ENCODE measurements around the gene KCNQ1. TPM values are rescaled to one million over a fixed set of nuclear protein-coding genes. Genes with fewer than 3 reads are reported as not detected.

The KCNQ1 gene
- total and polyA plus RNA-seq, 8 donors: 14.0 to 61.1 (median 46.7) TPM

- no peak for FAIRE-seq
- TF ChIP-seq CTCF (IDR thresholded peaks at IDR 0.05): no peak
- intact Hi-C loops (cut with DNase I): no loop called here
- H3K4me3 ChIP-seq: no peak overlapping the region
- no peaks in the 10 kb centered on the region for H3K9me3 ChIP-seq
- ATAC-seq: no peak
- WGBS, 2 donors: 94 to 95% methylated on average over 17 of the region's 17 CpGs
- H3K27me3 ChIP-seq: no peaks in the 10 kb centered on the region
- no peaks in the 10 kb centered on the region for H3K36me3 ChIP-seq
- no peaks in the 10 kb centered on the region for H3K4me1 ChIP-seq
- DNase-seq: peak in 2 of 6 donors; percentile 2 to 15
- H3K27ac ChIP-seq: no peak overlapping the region
Observed at GRCh38 chr11:2762451-2762850, 317.6 kb downstream of the KCNQ1 start.

- Histone ChIP-seq H3K4me3 (no peak overlapping the region), H3K27me3 (no peaks in the 10 kb centered on the region), H3K4me1 (no peaks in the 10 kb centered on the region), H3K36me3 (no peaks in the 10 kb centered on the region), H3K9me3 (no peaks in the 10 kb centered on the region), H3K27ac (no peak overlapping the region)
- no peak for ATAC-seq
- FAIRE-seq: no peak
- TF ChIP-seq CTCF (IDR thresholded peaks at IDR 0.05): no peak
- 88 to 94% methylated on average over 4 of the region's 4 CpGs for WGBS, 2 donors
- intact Hi-C loops (cut with DNase I): no loop called here
- DNase-seq: no peak
Observed at GRCh38 chr11:2763984-2764383, 319.2 kb downstream of the KCNQ1 start.

- no peak overlapping the region for H3K27ac ChIP-seq
- H3K27me3 ChIP-seq: no peaks in the 10 kb centered on the region
- 62 to 64% methylated on average over 3 of the region's 3 CpGs for WGBS, 2 donors
- FAIRE-seq (no peak), ATAC-seq (no peak), DNase-seq (no peak)
- no peak for TF ChIP-seq CTCF (IDR thresholded peaks at IDR 0.05)
- intact Hi-C loops (cut with DNase I): no loop called here
- no peaks in the 10 kb centered on the region for H3K9me3 ChIP-seq
- H3K36me3 ChIP-seq: no peaks in the 10 kb centered on the region
- no peak overlapping the region for H3K4me3 ChIP-seq
- no peaks in the 10 kb centered on the region for H3K4me1 ChIP-seq
Observed at GRCh38 chr11:2765491-2765890, 320.7 kb downstream of the KCNQ1 start.

GRCh38 chr11:2766166-2766565, 321.4 kb downstream of the KCNQ1 start:
- Histone ChIP-seq H3K27me3 (no peaks in the 10 kb centered on the region), H3K4me1 (no peaks in the 10 kb centered on the region), H3K27ac (no peak overlapping the region), H3K36me3 (no peaks in the 10 kb centered on the region), H3K4me3 (no peak overlapping the region), H3K9me3 (no peaks in the 10 kb centered on the region)
- TF ChIP-seq CTCF (IDR thresholded peaks at IDR 0.05): no peak
- DNase-seq (peak in 3 of 6 donors; percentile 3 to 7 (median 6)), FAIRE-seq (no peak), ATAC-seq (no peak)
- 94 to 95% methylated on average over 4 of the region's 4 CpGs for WGBS, 2 donors
- intact Hi-C loops (cut with DNase I): no loop called here

- no peak for DNase-seq
- FAIRE-seq: no peak
- Histone ChIP-seq H3K27ac (no peak overlapping the region), H3K27me3 (no peaks in the 10 kb centered on the region), H3K36me3 (no peaks in the 10 kb centered on the region), H3K9me3 (no peaks in the 10 kb centered on the region), H3K4me1 (no peaks in the 10 kb centered on the region), H3K4me3 (no peak overlapping the region)
- no peak for TF ChIP-seq CTCF (IDR thresholded peaks at IDR 0.05)
- intact Hi-C loops (cut with DNase I): no loop called here
- ATAC-seq: no peak
- WGBS, 2 donors: 92 to 98% methylated on average over 5 of the region's 5 CpGs
Observed at GRCh38 chr11:2767071-2767470, 322.3 kb downstream of the KCNQ1 start.
